ENCODE data around the gene ST6GALNAC3.

ST6GALNAC3 gene

DNA sequence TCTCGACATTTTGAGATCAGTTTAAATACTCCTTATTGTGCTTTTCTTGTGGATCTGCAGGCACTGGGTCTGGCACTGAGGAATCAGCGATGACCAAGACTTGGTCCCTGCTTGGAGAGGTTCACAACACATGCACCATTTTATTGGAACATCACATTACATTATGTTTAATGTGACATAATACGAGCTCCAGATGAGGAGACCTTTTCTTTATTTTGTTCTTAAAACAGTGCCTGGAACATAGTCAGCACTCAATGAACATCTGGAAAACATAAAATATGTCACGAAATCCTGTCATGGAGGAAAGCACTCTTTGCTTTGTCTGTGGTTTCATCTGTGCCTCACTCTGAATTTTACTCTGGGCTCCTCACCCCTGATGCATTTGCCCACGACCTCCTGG, 110.7 kb downstream of the ST6GALNAC3 start:
- DNase-seq (ENCODE audit: insufficient read length, low spot score) (no peak), FAIRE-seq (no peak)

DNA sequence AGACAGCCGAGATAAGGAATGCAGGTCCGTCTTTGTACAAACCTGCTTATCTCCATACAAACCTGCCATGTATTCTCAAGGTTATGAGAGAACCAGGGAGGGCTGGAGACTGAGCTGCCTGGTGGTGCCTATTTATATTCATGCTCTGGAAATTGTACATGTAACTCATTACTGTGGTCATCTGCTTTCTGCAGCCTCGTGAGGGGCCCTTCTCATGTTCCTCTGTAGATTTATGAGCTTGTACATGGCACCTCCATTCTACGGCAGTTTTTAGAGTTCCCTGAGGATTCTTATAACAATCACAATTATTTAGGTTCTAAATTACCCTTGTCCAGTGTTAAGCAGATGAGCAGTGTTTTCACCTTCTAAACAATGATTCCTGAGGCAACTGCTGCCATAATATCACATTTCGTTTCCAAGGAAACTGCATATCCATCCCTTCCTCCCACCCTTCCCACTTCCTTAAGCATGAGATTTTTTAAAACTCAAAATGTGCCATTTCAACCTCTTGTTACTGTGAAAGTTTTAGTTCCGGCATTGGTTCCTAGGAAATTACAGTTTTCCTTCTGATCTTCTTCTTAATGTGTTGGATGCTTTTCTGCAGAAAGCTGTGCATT, 112.1 kb downstream of the ST6GALNAC3 start:
- FAIRE-seq (no peak), DNase-seq (ENCODE audit: insufficient read length, low spot score) (no peak)

DNA sequence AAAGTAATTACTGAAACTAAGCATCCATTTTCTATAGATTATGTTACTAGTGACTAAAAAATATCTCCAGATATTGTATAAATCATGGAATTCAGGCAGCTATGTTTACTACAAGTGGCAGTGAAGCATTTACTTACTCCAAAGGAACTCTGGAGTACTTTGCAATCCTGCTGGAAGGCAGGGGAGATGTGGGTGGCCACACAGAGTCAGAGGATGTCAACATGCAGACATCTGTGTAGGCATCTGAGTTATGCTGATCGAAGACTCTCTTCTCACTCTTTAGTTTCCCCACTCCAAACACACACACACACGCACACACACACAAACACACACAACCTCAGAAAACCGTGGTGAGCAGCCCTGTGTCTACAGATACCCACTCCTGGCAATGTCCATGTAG, 112.9 kb downstream of the ST6GALNAC3 start:
- FAIRE-seq, result no peak
- DNase-seq (ENCODE audit: insufficient read length, low spot score), result no peak

DNA sequence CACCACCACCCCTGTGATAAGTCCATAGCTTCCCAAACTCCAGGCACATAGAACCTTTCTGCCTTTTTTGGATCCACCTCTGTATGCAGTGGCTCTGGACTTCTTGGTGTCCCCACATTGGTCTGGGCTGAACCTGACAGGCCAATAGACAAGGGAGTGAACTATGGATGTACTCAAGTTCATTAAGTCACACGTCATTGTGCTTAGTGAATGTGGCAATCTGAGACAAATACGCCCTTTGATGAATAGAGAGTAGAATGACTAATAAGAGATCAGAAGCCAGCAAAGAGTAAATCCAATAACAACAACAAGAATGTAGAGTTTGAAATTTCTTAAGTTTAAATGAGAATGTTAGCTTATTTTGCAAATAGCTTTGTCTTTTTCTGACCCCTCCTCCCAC, 114.8 kb downstream of the ST6GALNAC3 start:
- DNase-seq (ENCODE audit: insufficient read length, low spot score) (no peak), FAIRE-seq (no peak)

DNA sequence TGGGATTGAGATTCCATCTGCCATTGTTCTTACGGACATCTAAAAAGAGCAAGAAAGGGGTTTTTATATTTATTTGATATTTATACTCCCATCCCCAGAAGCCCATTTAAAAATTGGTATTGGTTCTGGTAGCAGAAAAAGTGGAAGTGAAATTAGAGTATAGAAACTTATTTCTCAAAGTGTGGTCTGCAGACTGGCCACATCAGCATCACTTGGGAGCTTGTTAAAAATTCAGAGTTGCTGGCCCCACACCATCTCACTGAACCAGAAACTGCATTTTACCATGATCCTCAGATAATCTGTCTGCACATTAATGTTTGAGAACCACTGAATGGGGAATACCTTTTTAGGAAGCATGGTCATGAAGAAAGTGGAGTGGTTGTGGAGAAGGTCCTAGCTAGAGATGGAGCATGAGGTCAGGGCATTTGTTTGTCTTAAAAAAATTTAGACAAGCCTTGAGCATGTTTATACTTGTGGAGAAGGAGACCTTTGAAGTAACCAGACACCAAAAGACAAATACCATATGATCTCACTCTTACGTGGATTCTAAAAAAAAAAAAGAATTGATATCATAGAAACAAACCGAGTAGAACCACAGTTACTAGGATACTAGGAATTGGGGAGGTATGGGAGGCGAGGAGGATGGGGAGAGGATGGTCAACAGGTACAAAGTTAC, 116.3 kb downstream of the ST6GALNAC3 start:
- DNase-seq (ENCODE audit: insufficient read length, low spot score) (no peak), FAIRE-seq (no peak)

DNA sequence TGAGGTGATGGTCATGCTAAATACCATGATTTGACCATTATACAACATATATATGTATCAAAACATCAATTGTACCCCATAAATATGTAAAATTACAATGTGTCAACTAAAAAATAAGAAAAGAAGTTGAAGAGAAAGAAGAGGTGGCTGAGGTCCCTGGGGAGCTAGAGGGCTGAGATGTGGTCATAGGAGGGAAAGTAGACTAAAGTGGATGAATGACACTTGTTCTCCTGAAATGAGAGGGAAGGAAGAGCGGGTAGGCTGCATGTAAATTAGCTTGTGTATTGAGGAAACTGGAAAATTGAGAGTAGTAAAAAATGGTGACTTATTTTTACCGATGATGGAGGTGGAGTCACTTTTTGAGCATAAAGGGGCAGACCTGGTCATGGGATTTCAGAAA, 117.0 kb downstream of the ST6GALNAC3 start:
- FAIRE-seq (no peak), DNase-seq (ENCODE audit: insufficient read length, low spot score) (no peak)

DNA sequence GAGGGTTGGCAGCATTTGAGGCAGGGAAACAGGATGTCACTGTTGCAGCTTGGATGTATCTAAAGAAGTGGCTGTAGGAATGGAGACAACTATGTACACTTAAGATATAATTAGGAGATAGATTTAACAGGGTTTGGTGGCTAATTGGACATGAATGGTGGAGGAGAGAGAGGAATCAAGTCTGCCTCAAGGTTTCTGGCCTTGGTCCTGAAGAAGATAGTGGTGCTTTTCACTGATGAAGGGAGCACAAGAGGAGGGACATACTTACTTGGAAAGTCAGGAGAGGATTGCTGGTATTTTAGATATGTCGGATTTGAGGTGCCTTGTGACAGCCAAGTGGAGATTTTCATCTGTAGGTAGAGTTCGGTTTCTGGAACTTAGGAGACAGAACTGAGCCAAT, 123.9 kb downstream of the ST6GALNAC3 start:
- DNase-seq (ENCODE audit: insufficient read length, low spot score) (no peak), FAIRE-seq (no peak)

DNA sequence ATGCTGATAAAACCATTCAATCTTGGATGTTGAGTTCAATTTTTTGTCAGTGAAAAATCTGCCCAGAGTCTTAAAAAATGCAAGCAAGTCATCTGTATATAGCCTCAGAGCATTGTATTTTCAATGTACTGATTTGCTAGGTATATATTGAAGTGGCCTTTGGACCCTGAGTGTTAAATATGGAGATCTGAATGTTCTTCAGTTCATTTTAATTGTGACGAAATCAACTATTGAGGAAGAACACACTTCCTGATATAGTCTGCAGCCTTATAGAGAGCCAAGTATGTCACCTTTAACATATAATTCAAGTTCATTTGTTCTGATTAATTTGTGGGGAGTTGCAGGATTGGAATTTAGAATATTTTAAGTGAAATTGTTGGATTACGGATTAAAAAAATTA, 128.1 kb downstream of the ST6GALNAC3 start:
- no peak for DNase-seq (ENCODE audit: insufficient read length, low spot score)
- no peak for FAIRE-seq

DNA sequence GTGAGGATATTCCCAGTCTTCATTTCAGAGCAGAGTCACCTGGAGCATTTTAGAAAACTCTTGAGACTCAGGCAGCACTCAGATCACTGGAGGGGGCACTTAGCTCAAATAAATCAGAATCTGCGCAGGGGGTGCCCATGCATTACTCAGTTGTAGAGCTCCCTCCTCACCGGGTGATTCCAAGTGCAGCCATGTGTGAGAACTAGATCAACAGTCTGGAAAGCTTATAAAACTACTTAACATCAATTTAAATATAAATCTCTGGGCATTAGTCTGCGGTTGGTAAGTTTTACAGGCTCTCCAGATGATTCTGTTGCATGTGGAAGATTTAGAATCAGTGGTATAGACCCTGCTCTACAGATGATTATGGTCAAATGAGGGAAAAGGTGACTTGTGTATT, 128.6 kb downstream of the ST6GALNAC3 start:
- DNase-seq (ENCODE audit: insufficient read length, low spot score) (no peak), FAIRE-seq (no peak)

DNA sequence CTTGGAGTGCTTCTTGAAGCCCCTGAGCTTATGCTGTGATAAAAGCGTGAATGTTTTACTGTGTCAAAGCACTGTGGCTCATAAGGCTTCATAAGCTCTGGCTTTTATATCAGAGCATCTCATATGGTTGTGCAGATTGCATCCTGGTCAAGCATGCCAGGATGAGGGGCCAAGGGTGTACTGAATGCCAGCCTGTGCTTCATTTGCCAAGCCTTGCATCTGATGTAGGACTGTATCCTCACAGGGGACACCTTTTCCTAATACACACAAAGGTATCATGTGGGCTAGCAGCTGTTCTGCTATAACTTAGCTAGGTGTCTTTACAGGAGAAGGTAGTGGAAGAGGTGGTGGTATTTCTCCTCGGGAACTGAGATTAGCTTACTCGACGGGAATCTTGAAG, 134.7 kb downstream of the ST6GALNAC3 start:
- no peak for DNase-seq (ENCODE audit: insufficient read length, low spot score)
- FAIRE-seq, result no peak

DNA sequence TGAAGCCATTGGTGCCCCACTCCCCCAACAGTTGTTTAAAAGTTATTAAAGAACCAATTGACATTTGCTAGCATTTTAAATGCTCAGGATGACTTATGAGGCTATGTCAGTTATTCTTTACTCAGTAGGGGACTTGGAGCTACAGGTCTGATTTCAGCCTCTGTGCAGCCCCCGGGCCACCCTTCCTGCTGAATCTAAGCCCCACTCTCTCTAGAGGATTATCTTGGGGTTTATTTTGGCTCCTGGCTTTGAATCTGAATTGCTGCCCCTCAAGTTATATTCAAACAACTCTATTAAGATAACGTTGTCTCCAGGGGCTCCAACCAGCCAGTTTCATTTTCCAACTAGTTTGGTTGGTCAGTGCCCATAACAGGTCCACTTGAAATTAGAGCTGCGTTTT, 135.1 kb downstream of the ST6GALNAC3 start:
- DNase-seq (ENCODE audit: insufficient read length, low spot score) (no peak), FAIRE-seq (no peak)

DNA sequence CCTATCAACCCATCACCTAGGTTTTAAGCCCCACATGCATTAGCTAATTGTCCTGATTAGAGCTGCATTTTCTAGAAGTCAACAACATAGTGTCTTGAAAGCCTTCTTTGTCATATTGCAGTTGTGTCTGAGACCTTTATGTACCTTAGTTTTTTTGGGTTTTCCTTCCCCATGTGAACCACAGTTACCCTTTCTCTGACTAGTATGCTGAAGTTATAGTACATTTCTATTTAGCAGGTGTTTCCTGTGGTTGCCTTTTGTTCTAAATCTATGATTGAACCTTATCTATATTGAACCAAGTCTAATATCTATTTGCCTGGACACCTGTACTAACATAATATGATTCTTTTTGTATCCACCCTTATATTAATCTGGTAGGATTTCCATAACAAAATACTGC, 135.6 kb downstream of the ST6GALNAC3 start:
- FAIRE-seq, result no peak
- DNase-seq (ENCODE audit: insufficient read length, low spot score), result no peak

DNA sequence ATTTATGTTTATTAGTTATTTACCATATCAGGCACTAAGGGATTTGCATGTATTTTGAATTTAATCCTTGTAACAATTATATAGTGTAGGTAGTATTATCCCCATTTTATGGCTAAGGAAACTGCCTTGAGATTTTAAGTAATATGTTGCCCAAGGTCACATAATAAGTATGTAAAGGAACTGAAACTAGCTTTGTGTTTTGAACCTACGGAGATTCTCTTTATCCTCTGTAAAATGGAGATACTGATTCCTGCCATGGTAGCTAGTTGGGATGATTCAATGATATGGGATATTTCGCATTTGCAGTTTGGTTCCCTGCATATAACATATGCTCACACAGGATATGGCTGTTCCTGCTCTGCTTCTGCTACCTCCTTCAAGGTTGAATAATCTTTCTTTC, 144.3 kb downstream of the ST6GALNAC3 start:
- DNase-seq (ENCODE audit: insufficient read length, low spot score), result no peak
- FAIRE-seq, result no peak

DNA sequence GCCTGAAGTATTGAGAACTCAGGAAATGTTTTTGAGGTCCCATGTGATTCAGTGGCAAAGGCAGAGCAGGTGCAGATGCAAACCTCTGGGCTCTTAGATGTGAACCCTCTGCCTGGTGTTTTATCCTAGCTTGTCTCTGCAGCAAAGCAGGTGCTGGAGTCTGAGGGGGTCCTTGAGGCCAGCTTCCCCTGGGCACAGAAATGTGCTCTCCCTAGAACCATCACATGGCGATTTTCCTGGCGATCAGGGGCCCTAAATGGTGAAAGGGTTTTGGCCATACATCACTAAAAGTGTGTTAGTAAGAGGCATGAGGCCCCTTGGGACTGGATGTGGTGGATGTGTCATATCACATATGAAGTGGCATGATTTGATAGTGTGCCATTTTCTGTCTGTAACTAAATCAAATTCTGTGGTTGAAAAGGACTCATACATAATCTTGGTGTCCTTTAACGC, 144.8 kb downstream of the ST6GALNAC3 start:
- DNase-seq (ENCODE audit: insufficient read length, low spot score), result no peak
- FAIRE-seq, result no peak

DNA sequence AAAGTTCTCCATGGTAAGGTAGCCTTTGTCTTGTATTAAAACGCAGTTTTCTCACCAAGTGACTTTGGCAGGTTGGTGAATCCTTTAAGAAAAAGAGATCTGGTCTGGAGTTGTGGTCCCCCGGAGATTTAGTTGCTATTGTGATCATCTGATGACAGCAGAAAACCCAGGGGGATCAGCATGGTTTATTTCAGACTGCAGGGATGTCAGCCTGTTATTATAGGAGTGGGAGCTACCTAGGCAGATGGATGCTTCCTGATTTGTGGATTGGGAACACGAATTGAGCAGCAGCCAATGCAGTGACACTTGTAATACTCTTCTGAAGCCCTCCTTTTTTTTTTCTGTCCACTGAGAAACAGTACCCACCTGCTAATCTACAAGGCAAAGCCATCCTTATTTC, 150.2 kb downstream of the ST6GALNAC3 start:
- DNase-seq (ENCODE audit: insufficient read length, low spot score) (no peak), FAIRE-seq (no peak)

DNA sequence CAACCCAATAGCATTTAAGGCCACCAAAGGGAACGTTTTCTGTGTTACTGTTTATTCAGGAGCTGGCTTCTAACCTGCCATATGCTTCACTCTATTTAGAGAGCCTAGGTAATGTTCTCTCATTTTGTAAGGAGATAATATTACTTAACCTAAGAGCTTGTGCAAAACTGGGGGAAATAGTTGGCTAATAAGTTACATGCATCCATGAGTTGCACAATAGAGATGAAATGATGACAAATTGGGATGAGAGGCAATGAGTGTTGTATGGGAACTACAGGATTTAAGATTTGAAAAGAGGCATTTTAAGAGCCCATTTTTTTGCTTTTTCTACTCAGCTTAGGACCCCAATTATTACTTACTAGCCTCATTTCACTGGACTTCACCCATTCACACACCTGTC, 151.0 kb downstream of the ST6GALNAC3 start:
- no peak for DNase-seq (ENCODE audit: insufficient read length, low spot score)
- no peak for FAIRE-seq

DNA sequence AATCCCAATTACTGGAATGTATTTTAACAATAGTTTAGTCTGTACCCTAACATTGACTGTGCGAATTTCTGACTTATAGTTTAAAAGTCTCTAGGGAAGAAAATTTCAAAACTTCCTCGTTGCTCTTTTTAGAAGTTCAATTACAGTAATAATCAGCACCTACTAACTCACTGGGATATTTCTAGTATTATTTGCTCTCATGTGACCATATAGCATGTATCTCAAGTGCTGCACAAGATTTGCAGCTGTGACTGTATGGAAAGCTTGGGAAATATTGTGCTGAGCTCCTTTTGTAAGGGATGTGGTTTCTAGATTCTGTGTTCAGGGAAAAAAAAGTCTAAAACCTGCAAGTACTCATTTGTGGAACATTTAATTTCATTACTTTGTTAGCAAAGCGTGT, 153.1 kb downstream of the ST6GALNAC3 start:
- FAIRE-seq (no peak), DNase-seq (ENCODE audit: insufficient read length, low spot score) (no peak)

DNA sequence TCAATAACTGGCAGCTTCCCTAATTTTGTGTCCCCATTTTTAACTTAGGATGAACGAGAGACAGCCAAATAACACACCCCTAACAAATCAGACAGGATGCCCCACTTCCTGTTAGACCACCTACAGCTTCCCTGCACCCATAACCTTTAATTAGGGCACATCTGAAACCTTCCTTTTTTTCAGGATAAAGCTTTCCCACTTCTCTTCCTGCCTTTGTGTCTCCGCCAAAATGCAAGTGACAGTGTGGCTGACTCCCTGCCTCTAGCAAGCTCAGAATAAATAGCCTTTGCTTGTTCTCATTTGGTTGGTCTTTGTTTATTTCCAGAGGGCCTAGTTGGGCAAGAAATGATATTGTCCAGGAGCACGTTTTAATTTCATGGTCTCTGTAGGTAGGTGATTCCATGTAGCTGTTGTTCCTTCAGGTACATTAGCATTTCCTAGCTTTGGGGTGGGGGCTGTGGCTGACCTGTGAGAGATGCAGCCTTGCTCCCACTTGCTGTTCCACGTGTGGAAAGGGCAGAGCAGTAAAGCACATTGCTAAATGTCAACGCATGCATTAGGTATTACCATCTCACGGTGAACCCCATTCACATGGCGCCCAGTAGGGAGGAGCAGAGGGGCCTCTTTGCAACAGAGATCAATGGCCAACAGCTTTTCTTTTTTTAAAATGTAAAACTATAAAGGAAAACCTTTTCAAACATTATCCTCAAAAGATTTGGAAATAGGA, 154.9 kb downstream of the ST6GALNAC3 start:
- DNase-seq (ENCODE audit: insufficient read length, low spot score) (no peak), FAIRE-seq (no peak)

DNA sequence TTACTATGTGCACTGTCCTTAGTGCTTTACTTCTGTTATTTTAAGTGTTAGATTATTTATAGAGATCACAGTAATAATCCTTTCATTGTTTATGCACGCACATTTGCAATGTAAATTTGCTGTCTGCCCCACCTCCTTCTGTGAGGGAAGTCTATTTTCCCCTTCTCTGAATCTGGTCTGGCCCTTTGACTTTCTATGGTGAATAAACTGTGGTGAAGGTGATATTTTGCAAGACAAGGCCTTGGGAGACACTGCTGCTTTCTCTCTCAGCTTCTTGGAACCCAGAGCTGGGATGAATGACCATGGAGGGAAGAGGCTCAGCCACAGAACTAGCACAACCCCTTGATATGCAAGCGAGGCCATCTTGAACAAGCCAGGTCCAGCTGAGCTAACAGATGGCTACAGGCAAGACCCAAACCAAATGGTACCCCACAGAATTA, 156.3 kb downstream of the ST6GALNAC3 start:
- FAIRE-seq, result no peak
- no peak for DNase-seq (ENCODE audit: insufficient read length, low spot score)

DNA sequence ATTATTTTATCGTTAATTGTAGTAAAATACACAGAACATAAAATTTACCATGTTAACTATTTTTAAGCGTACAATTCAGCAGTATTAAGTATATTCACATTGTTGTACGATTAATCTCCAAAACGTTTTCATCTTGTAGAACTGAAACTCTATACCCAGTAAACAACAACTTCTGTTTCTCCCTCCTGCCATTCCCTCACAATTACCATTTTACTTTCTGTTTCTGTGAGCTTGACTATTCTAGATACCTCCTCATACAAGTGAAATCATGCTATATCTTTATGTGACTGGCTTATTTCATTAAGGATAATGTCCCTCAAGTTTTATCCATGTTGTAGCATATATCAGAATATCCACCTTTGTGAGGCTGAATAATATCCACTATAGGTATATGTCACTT, 156.8 kb downstream of the ST6GALNAC3 start:
- no peak for FAIRE-seq
- DNase-seq (ENCODE audit: insufficient read length, low spot score), result no peak

DNA sequence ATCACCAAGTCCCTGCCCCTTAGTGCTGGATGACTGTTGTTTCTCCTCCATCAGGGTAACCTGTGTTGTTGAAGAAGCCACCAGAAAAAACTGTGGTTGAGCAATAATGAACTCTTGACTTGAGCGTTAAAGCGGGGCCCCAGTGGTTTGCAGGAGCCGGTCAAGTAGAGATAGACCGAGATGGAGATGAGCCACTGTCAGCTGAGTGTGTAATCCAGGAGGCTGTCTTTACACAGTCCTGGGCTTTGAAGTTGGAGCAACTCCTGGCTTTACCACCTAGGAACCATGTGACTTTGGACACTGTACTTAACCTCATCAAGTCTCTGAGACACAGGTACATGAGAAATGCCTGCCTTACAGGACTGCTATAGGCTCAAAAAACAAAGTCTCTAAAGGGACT, 158.1 kb downstream of the ST6GALNAC3 start:
- no peak for FAIRE-seq
- no peak for DNase-seq (ENCODE audit: insufficient read length, low spot score)

DNA sequence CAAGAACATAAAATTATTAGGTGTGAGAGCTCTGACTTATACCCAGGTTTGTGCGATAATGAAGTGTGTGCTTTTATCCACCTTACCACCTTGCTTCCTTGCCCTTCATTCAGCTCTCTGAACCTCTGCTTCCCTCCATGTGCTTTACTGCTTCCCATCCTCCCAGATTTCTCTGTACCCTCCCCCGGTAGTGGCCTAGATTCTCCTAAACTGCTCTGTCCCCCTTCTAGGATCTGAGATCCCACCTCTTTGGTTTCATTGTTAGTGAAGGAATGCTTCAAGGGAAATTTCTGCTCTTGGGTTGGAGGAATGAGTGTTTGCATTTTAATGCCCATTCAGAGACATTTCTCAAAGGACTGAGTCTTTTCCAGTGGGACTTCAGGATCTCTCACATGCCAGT, 159.5 kb downstream of the ST6GALNAC3 start:
- no peak for DNase-seq (ENCODE audit: insufficient read length, low spot score)
- FAIRE-seq, result no peak
